ENCODE results near the gene CHRNA4.

CHRNA4 gene

GRCh38 chr20:63398744-63399514 is 37.8 kb upstream of the CHRNA4 start:
- Histone ChIP-seq H3K36me3 (no peaks in the 10 kb centered on the region), H4K20me1 (peaks cover 14% of the 10 kb centered on the region; the same call in 1 of the 2 replicates), H3K27me3 (peaks cover 75% of the 10 kb centered on the region), H3K4me3 (no peak overlapping the region), H3K9me3 (no peaks in the 10 kb centered on the region), H3K4me2 (no peak overlapping the region), H3K27ac (no peak overlapping the region), H3K9ac (no peak overlapping the region), H3K4me1 (peaks cover 17% of the 10 kb centered on the region)
- TF ChIP-seq Cebpa-rat (IDR thresholded peaks at IDR 0.05) = no peak

DNA sequence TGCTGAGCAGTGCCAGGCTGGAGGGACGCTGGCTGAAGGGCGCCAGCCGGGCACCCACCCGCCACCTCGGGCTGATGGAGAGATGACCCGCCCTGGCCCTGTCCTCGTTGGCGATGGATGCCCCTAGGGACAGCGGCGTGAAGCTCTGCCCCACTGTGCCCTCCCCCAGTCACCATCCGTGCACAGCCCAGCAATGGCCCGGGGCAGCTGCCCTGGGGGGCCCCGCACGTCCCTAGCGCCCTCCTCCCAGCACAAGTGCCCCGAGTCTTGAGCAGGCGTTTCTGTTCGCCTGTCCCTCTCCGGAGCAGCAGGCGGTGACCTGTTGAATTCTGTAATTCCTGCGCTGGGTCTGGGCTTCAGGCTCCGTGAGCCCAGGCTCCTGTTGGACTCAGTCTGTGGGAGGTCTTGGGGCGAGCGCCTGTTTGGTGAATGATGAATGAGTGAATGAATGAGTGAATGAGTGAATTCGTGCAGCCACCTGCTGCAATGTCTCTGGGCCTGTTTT is 36.8 kb upstream of the CHRNA4 start:
- peaks cover 8% of the 10 kb centered on the region for H3K4me1 ChIP-seq
- no peak overlapping the region for H3K27ac ChIP-seq
- H3K9me3 ChIP-seq = no peaks in the 10 kb centered on the region
- peaks cover 83% of the 10 kb centered on the region for H3K27me3 ChIP-seq
- H3K9ac ChIP-seq = no peak overlapping the region
- H3K4me2 ChIP-seq = no peak overlapping the region
- H4K20me1 ChIP-seq = peaks cover 12% of the 10 kb centered on the region; the same call in 1 of the 2 replicates
- H3K4me3 ChIP-seq = no peak overlapping the region
- H3K36me3 ChIP-seq = no peaks in the 10 kb centered on the region
- no peak for TF ChIP-seq Cebpa-rat (IDR thresholded peaks at IDR 0.05)

DNA sequence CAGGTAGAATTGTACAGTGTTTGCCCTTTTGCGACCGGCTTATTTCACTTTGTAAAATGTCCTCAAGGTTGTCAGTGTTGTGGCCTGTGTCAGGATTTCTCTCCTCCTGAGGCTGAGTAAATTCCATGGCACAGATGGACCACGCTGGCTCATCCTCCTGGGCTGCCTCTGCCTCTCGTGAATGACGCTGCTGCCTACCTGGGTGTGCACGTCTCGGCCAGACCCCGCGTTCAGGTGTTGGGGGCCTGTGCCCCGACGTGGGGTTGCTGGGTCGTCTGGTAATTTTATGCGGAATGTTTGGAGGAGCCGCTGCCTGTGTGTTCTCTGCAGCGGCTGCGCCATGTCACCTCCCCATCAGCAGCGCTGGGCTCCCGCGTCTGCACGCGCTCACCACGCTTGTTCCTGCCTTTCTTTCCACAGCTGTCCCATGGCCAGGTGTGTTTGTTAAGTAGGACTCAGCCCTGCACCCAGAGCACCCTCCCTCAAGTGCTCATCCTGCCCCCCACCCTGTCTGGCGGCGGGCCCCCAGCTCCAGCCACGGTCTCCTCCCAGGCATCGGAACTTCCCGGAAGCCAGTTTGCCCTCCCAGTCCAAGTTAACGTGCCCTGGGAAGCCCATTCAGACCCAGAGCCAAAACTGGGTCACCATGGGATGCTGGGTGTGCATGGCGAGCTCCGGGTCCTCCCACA is 36.1 kb upstream of the CHRNA4 start:
- H4K20me1 ChIP-seq = peaks cover 5% of the 10 kb centered on the region; the same call in 1 of the 2 replicates

GRCh38 chr20:63396300-63396699 is 35.2 kb upstream of the CHRNA4 start:
- TF ChIP-seq Cebpa-rat (IDR thresholded peaks at IDR 0.05) = no peak

More for the DNA sequence above, 36.1 kb upstream of the CHRNA4 start:
- H3K4me2 ChIP-seq = no peak overlapping the region
- H3K9ac ChIP-seq = no peak overlapping the region
- H3K9me3 ChIP-seq = no peaks in the 10 kb centered on the region
- peaks cover 79% of the 10 kb centered on the region for H3K27me3 ChIP-seq
- H3K36me3 ChIP-seq = no peaks in the 10 kb centered on the region
- H3K27ac ChIP-seq = no peak overlapping the region
- TF ChIP-seq Cebpa-rat (IDR thresholded peaks at IDR 0.05) = no peak
- H3K4me1 ChIP-seq = peaks cover under 1% of the 10 kb centered on the region; the same call in 1 of the 2 replicates
- H3K4me3 ChIP-seq = no peak overlapping the region

DNA sequence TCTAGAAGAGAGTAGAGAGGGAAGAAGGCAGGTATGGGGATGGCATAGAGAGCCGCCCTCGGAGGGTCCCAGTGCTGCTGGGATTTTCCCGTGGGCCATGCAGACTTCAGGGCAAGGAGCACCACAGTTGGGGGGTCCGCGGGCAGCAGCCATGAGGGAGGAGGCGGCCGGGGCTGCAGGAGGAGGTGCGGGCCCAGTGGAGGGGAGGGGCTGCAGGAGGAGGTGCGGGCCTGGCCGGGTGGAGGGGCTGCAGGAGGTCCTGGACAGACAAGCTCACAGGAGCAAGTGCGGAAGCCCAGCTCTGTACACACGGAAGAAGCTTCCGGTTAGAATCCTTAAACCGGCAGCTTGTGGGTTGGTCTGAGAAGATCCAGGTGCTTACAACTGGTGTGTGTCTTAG is 34.6 kb upstream of the CHRNA4 start:
- H3K4me3 ChIP-seq = no peak overlapping the region
- no peak overlapping the region for H3K27ac ChIP-seq
- H3K9ac ChIP-seq = no peak overlapping the region
- H3K9me3 ChIP-seq = no peaks in the 10 kb centered on the region
- H3K27me3 ChIP-seq = peaks cover 63% of the 10 kb centered on the region
- H3K4me1 ChIP-seq = no peaks in the 10 kb centered on the region
- TF ChIP-seq Cebpa-rat (IDR thresholded peaks at IDR 0.05) = no peak
- H4K20me1 ChIP-seq = no peaks in the 10 kb centered on the region; the same call in 1 of the 2 replicates
- H3K4me2 ChIP-seq = no peak overlapping the region
- no peaks in the 10 kb centered on the region for H3K36me3 ChIP-seq

More at GRCh38 chr20:63396300-63396699, 35.2 kb upstream of the CHRNA4 start:
- Histone ChIP-seq H3K27ac (no peak overlapping the region), H3K36me3 (no peaks in the 10 kb centered on the region), H3K27me3 (peaks cover 69% of the 10 kb centered on the region), H3K4me1 (no peaks in the 10 kb centered on the region), H3K4me3 (no peak overlapping the region), H3K9me3 (no peaks in the 10 kb centered on the region), H4K20me1 (no peaks in the 10 kb centered on the region; the same call in 1 of the 2 replicates), H3K9ac (no peak overlapping the region), H3K4me2 (no peak overlapping the region)

DNA sequence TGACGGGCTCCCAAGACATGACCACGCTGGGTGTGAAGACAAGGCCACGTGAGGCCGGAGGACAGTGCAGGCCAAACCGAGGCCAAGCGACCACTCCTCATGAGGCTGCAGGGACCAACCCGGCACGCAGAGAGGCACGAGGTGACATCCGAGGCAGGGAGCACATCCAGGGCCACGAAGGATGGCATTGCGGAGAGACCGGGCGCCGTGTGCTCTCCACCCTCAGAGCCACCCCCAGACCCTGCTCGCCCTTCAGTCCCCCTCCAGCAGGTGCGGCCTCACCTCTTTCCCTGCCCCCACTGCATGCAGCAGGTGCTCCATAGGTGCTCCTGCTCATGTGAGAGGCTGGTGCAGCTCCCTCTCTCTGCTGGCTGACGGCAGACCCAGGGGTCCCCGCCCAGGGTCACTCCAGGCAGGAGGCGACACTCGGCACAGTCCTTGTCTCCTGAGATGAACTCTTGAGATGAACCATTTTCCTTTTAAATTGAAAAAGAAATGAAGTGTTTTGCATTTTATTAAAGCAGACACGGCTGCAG is 33.8 kb upstream of the CHRNA4 start:
- Histone ChIP-seq H3K9me3 (no peaks in the 10 kb centered on the region), H3K36me3 (no peaks in the 10 kb centered on the region), H3K4me1 (no peaks in the 10 kb centered on the region), H3K27me3 (peaks cover 56% of the 10 kb centered on the region), H3K27ac (no peak overlapping the region), H3K4me2 (no peak overlapping the region), H4K20me1 (no peaks in the 10 kb centered on the region; the same call in 1 of the 2 replicates), H3K4me3 (no peak overlapping the region), H3K9ac (no peak overlapping the region)
- TF ChIP-seq Cebpa-rat (IDR thresholded peaks at IDR 0.05) = no peak

- H3K9me3 ChIP-seq = no peaks in the 10 kb centered on the region
- TF ChIP-seq Cebpa-rat (IDR thresholded peaks at IDR 0.05) = no peak
- H3K27ac ChIP-seq = no peak overlapping the region
- H3K4me1 ChIP-seq = no peaks in the 10 kb centered on the region
- no peaks in the 10 kb centered on the region; the same call in 1 of the 2 replicates for H4K20me1 ChIP-seq
- H3K27me3 ChIP-seq = peaks cover 49% of the 10 kb centered on the region
- H3K9ac ChIP-seq = no peak overlapping the region
- H3K4me3 ChIP-seq = no peak overlapping the region
- H3K4me2 ChIP-seq = no peak overlapping the region
- H3K36me3 ChIP-seq = no peaks in the 10 kb centered on the region
These were observed 33.1 kb upstream of the CHRNA4 start for GRCh38 chr20:63394069-63394919.

- no peak overlapping the region for H3K4me3 ChIP-seq
- H3K4me2 ChIP-seq = no peak overlapping the region
- H3K27me3 ChIP-seq = peaks cover 46% of the 10 kb centered on the region
- H3K36me3 ChIP-seq = no peaks in the 10 kb centered on the region
- H3K9me3 ChIP-seq = no peaks in the 10 kb centered on the region
- no peak overlapping the region for H3K27ac ChIP-seq
- no peak overlapping the region for H3K9ac ChIP-seq
- no peaks in the 10 kb centered on the region for H3K4me1 ChIP-seq
- TF ChIP-seq Cebpa-rat (IDR thresholded peaks at IDR 0.05) = no peak
- no peaks in the 10 kb centered on the region; the same call in 1 of the 2 replicates for H4K20me1 ChIP-seq
These were observed 32.4 kb upstream of the CHRNA4 start for GRCh38 chr20:63393566-63393965.

Measured in BLaER1 (cell line).